ENCODE data around the gene DLX1.
"Not testable (repeated sequence)": the region's sequence is repeated elsewhere in the genome, so short reads cannot be mapped to it uniquely, and the experiment has no call there.

The DLX1 gene

DNA sequence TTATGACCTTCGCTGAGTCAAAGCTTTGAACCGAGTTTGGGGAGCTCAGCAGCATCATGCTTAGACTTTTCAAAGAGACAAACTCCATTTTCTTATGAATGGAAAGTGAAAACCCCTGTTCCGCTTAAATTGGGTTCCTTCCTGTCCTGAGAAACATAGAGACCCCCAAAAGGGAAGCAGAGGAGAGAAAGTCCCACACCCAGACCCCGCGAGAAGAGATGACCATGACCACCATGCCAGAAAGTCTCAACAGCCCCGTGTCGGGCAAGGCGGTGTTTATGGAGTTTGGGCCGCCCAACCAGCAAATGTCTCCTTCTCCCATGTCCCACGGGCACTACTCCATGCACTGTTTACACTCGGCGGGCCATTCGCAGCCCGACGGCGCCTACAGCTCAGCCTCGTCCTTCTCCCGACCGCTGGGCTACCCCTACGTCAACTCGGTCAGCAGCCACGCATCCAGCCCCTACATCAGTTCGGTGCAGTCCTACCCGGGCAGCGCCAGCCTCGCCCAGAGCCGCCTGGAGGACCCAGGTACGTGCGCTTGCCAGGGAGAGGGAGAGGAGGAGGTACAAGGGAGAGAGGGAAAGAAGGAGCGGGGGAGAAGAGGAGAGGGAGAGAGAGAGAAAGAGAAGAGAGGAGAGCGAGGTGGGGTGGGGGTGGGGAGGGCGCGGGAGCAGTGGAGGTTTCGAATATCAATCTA, at the start of gene DLX1:
Gene DLX1 (plus strand): TSS at position 48 of the 700 bp plus-strand sequence. CDS start 171 bp downstream, at position 219.
- DNase-seq (ENCODE audit: low read depth), result no peak

DNA sequence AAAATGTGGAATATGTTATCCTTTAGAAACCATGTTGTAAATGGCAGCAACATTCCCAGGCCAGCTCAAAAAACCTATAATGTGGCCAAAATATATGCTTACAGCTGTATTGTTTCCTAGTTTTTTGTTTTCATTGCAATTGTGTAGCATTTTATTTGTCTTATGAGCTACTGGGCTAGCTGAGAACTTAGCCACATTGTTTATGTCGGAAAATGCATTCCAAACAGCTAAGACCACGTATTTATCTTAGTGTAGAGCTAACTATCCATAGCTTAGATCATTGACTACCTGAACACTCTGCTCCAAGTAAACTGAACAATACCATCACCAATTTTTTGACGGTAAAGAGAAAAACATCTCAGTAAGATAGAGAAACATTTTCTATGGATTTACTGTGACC, 47.2 kb upstream of the DLX1 start:
- no peak for DNase-seq (ENCODE audit: low read depth)

DNA sequence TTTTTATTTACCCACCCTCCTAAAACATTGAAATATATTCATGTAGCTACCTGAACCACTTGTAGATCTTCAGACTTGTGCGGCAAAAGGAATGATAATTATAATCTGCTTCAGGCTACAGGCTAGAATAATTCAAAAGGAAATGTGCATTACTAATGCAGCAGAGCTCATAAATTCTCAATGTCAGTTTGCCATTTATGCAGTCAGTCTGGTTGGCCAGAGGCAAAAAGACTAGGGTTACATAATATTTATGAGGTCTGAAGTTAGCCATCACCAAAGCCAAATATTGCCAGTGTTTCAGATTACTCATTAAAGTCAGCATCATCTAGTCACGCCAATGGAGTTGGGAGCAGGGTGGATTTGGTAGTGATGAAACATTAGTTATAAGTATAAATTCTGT, 46.7 kb upstream of the DLX1 start:
- no peak for DNase-seq (ENCODE audit: low read depth)

DNA sequence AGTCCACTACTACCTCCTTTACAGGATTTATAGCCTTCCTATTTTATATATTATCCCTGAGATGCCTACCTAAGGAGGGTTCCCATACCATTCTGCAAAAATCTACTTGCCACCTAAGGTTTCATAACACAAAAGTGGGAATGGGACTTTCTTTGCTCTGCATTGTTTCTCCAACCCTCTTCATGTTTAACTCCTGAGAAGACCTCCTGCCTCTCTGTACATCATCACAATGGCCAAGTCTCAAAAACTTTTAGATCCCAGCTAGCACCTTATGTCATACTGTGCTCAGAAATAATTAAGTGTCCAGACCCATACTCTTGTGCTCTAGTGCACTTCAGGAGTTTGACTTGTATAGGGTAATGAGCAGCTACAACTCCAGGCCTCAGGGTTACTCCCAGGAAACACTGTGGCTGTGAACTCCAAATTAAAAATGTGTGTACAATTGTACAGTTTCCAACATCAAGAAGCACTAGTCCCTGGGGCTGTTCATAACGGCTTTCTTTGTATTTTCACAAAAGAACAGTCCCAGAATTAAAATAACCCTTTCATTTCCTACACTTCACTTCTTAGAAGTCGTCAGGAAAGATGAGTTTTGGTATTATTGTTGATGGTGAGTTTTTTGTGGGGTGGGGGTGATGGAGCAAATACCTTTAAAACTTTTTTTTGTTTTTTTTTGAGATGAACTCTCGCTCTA, 46.1 kb upstream of the DLX1 start:
- DNase-seq (ENCODE audit: low read depth), result no peak

DNA sequence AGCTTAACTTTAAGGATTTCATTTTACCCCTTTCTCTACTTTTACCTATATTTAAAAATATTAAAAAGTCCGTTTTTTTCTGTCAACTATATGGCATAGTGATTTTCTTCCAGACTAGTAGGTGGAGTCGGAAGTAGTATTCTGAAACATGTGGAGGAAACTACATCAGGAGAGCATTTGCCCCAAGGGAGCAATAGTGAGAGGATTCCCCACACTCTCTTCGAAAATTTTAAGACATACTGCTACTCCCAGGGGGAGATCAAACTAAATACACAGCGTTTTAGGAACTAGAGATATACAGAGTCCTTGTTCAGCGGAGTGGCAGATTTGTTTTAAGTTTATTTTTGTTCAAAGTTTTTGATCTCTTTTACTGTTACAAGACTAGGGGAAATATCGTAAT, 45.0 kb upstream of the DLX1 start:
- no peak for DNase-seq (ENCODE audit: low read depth)

DNA sequence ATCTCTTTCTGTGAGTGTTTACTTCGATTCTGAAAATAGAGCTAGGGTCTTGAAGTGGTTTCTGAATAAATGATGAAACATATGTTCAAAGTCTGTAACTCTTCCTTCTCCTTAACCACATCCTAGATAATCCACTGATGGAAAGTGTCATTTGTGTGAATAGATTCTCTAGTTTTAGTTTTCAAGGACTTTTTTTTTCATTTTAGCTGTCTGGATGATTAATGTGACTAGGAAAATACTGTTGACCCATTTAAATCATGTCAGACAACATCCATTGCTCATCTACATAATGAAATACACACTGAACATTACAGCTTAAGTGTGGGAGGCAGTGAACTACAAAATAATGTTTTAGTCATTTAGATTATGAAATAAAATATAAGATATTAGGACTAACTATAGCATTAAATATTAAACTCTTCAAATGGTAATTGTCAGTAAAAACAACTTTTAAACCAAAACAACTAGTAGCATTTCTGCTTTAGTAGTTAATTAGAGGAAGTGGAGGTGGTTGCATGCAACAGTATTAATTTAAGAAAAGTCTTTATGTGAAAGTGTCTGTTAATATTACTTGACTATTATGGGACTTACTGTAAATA, 39.1 kb upstream of the DLX1 start:
- no peak for DNase-seq (ENCODE audit: low read depth)

DNA sequence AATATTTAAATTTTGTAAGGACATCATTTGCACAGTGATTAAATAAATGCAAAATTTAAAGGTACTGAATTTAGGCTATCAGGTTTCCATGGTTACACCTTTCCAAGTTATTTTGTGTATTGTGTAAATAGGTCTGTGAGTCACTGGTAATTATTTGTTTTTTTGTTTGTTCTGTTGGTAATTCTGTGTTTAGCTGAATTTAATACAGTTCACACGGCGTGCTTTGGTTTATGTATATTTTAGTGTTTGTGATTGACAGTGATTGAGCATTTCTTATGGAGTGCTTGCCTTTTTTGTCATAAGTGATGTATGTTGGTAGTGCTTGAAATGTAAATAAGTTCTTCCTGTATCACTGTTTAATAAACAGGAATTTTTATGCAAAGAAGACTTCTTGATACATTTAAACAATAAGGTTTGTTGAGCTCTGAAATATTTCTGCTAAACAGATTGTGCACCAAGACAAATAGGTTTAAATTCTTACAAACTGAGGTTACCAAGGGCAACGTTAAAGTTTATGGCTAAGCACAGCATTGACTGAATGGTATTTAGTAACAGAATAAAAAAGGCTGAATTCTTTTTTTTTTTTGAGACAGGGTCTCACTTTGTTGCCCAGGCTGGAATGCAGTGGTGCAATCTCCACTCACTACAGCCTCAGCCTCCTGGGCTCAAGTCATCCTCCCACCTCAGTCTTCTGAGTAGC, 38.3 kb upstream of the DLX1 start:
- no peak for DNase-seq (ENCODE audit: low read depth)

DNA sequence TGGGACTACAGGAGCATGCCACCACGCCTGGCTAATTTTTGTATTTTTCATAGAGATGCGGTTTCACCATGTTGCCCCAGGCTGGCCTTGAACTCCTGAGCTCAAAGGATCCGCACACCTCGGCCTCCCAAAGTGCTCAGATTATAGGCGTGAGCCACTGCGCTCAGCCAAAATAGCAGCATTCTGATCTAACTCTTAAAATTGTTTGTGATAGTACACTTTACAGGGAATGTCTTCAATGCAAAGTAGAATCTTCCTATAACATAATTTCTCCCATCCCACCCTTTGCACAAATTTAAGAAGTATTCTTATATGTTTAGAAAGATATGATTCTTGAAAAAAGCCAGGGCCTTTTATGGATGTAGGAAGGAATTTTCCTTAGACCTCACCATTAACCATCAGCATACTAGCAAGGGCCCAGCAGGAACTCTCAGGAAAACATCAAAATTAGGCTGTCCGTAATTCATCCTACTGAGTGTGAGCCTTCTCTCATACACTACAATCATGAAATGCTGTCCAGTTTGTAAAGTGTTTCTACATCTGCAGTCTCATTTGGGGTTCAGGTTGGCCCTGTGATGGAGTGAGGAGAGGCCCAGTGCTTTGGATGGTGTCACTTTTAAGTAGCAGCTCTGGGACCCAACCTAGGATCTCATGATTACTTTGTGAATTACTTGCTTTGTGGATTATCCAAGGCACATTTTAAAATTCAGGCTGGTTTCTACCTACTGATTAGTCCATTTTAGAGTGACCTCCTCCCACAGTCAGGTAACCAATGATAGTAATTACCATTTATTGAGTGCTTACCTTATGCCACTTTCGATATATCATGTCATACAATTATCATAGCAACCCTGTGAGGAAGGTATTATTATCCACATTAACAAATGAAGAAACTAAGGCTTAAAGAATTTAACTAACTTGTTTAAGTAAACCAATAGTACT, 37.5 kb upstream of the DLX1 start:
- DNase-seq (ENCODE audit: low read depth), result no peak

DNA sequence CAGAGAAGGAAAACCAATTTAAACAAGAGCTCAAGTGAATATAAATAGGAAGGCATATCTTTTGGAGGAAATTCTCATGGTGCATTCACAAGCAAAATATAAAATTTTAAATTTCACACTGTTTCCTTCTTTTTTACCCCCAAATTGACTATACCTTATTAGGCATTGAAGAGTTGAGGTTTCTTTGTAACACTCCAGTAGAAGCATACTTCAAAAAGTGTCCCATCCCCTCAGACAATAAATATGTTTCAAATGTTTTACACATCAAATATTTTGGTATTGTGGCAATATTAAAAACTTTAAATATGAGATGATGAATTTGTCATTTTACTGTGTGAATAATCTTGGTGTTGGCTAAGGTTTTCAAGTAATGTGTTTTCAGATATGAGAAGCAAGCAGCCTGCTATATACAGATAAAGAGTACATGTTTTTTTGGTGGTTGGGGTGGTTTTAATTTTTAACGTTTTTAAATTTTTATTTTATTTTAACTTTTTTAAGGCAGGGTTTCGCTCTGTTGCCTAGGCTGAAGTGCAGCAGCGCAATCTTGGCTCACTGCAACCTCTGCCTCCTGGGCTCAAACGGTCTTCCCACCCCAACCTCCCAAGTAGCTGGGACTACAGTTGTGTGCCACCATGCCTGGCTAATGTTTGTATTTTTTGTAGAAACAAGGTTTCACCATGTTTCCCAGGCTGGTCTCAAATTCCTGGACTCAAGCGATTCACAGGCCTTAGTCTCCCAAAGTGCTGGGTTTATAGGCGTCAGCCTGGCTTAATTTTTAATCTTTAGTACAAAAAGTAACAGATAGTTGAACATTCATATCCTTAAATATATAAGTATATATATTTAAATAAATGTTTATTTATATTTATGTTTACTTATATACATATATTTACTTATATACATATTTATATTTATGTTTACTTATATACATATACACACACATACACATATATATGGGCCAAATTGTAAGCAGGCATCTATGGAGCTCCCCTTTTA, 36.5 kb upstream of the DLX1 start:
- no peak for DNase-seq (ENCODE audit: low read depth)

DNA sequence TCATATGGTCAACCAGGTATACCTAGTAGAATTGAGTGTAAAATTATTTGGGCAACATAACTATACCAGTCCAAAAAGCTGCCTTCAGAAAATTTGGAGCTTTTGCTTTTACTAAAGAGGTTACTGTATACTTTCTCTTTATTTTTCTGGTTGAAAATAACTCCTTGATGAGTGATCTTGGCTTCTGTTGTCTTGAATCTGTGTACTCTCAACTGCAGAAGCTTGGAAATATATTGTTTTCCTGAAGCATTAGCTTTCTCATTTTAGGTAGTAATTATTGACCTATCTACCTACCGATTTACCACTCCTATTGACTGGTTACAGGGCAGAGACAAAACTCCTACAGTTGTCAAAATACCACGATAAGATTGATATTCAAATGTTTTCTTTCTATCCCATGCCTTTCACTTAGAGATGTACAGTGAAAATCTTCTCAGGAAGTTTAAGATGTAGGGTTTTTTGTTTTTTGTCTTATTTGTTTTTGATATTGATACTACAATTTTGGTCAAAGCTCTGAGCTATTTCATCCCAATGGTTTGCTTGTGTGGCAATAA, 35.7 kb upstream of the DLX1 start:
- DNase-seq (ENCODE audit: low read depth), result no peak

DNA sequence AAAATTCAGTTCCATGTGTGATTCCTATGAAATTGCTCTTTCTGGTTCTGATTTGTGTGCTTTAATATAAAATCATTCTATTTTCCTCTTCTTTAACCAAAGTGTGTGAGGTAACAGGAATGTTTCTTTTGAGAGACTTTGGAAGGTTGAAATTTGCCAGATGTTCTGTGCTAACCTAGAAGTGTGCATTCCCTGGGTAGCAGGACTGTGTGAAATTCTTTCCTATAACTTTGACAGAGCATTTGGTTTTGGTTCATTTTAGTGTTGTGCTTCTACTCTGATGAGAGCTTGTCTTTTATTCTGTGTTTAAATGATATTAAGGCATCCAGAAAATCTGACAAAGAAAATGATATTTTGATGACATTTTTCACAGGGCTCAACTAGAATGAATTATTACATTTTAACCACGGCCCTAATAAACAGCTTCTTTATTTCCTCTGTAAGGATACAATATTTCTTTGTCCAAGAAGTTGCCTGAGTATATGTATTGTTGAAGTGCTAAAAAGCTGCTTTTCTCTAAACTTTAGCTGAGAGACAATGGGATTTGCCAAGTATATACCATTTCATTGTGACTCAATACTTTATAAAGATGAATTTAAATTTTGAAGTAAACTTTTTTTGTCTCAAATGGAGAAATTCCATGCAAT, 34.7 kb upstream of the DLX1 start:
- no peak for DNase-seq (ENCODE audit: low read depth)

DNA sequence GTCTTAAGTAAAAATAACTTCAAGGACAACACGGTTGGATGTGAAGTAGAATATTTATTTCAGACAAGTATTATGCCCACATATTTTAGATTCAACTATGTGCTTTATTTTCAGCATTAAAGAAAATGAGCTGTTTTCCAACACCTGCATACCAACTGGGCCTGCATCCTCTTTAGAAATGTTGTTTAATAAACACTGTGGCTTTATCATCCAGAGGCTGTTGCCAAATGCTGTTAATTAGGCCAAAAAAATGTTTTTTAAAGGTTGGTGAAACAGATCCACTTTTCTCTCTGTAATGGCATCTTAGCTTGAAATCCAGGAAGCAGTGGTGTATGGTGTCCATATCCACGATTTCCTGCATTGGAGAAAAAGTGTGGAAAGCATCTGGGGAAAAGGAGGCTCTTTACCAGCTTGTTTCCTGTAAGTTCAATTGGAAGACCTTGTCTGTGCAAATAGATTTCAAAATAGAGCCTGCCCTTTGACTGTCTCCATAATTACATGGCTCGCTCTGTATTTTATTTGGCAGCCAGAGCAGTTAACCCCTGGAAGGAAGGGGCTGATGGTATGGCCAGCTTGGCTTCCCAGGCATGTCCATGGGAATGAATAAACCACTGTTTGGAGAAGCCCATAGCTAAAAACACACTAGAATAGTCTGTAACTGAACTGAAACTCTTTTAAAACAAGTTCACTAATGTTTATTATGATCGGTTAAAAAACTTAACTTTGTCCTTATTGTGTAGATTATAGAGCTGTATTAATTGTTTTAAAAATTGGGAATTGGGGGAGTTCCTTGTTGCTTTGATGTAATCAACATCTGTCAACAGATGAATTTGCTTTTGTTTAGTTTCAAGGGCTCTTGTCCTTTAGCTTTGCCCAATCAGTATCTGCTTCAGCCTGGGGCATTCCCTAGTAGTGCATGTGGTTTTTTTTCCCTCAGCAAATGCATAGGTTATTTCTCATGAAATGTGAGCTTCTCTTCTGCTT, 33.0 kb upstream of the DLX1 start:
- no peak for DNase-seq (ENCODE audit: low read depth)

DNA sequence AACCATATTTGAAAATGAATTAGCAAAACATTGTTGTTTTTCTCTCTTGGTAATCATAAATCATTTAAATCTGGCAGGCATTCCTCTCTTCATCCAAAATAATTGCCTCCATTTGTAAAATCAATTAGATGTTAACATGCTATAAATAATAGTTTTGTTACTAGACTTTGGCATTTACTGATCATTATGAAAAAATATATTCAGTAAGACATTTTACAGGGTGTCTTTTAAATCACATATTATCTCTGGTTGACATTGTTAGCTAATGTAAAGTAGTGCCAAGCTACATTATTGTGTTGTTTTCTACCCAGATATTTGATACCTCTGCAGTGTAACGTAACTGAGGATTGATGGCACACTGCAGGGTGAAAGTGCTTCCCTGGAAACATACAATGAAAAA, 31.8 kb upstream of the DLX1 start:
- DNase-seq (ENCODE audit: low read depth), result no peak

DNA sequence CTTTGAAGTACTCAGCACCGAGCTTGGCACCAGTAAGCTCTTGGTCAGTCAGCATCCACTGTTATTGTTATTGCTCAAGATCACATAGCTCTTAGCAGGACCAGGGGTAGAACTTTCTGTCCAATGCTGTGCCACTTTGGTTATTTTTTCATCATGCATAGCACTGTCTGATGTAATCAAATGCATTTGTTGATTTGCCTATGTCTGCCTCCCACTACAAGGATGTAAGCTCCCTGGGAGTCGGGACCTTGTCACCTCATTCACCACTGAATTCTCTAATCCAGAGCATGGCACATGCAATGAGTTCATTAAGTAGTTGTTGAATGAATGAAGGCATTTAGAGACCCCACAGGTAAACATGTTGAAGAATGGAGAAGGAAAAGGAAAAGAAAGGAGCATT, 29.0 kb upstream of the DLX1 start:
- no peak for DNase-seq (ENCODE audit: low read depth)

DNA sequence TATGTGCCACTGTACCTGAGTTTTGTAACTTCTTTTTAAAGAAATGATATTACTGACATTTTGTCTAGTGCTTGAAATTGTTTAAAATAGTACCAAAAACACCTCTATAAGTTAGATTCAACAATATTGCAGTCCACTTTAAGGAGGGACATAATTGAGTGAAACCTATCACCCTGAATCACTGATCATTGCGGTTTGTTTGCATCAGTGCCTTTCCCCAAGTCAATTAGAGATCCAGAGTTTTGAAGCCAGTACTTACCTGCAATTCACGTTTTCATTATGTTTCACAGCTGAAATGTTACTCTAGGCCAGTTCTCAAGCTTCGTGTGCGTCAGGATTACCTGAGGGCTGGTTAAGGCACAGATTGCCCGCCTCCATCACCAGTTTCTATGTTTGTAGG, 26.6 kb upstream of the DLX1 start:
- no peak for DNase-seq (ENCODE audit: low read depth)

DNA sequence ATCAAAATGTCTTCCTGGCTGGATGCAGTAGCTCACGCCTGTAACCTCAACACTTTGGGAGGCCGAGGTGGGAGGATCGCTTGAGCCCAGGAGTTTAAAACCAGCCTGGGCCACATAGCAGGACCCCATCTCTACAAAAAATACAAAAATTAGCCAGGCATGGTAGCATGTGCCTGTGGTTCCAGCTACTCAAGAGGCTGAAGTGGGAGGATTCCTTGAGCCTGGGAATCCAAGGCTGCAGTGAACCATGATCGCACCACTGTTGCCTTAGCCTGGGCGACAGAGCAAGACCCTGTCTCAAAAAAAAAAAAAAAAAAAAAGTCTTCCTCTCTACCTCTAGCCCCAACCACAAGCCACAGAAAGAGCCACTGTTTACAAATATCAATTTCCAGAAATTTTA, 25.2 kb upstream of the DLX1 start:
- DNase-seq (ENCODE audit: low read depth), result not testable (repeated sequence)

DNA sequence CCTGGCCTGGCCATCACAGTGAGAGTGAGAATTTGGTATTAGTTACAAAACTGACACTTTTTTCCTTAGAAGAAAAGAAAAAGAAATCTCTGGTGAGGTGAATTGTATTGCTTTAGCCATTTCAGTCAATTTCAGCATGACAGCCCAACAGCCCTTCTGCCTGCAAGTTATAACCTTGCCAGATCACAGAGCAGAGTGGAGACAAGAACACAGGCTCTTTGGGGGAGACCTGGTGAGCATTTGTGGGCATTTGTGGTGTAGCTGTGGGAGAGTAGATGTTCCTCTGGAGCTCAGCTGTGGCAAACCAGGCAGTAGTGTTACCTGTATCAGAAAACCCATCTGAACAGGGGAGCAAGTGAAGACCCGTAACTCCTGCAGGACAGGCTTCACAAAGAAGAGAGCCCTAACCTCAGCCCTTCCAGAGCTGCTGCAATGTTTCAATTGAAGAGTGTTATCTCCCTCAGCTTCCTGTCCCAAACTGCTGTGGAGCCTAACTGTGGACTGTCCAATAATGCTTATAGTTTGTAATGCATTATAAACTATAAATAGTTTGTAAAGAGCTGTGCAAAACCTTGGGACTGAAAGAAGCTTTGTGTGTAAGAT, 22.8 kb upstream of the DLX1 start:
- DNase-seq (ENCODE audit: low read depth), result no peak

DNA sequence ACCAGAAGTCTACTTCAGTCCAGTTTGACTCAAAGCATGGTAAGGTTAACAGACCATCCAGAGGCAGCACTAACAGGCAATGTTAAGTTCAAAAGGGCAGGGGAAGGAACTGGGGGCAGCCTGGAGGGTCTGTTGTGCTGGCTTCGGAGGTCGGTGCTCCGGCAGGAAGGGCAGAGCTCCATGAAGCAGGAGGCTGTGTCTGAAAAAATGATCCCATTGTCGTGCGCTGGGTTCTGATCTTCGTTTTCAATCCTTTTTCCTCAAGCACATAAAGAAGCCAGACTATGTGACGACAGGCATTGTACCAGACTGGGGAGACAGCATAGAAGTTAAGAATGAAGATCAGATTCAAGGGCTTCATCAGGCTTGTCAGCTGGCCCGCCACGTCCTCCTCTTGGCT, 21.9 kb upstream of the DLX1 start:
- DNase-seq (ENCODE audit: low read depth), result no peak

All from CMK (cell line).